GM18502 (cell line): ENCODE data around the gene PCDHB14.
"Not testable (repeated sequence)": the region's sequence is repeated elsewhere in the genome, so short reads cannot be mapped to it uniquely, and the experiment has no call there.

Source experiments
- ATAC-seq: cut with Tn5 transposase; IDR thresholded peaks from one replicate; pipeline ENCODE4 v1.9.1; 2021; ENCODE audit warnings: mild to moderate bottlenecking; ENCODE audit not compliant: unreplicated experiment, poor library complexity

PCDHB14 gene

DNA sequence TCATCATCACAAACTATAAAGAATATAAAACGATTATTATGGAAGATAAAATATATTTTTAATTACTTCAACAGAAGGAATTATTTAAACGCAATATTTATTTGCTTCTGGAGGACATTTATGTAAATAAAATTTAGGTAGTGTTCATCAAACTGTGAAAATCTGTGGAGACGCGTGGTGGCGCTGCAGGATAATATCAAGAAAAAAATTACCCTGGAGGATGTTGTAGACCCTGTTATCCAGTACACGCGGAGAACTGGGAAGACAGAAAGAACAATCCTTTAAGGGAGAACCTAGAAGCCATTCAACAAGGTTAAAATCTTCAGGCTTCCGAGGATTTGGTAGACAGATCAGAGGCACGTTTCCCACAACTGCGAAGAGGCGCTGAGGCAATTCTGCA lies 14.7 kb upstream of the PCDHB14 start, which contains the start of gene PCDHB12:
Gene PCDHB12, plus strand, starts transcription at position 242 of the 400 bp plus-strand sequence. CDS start 189 bp downstream, outside the sequence.
- ATAC-seq = no peak

DNA sequence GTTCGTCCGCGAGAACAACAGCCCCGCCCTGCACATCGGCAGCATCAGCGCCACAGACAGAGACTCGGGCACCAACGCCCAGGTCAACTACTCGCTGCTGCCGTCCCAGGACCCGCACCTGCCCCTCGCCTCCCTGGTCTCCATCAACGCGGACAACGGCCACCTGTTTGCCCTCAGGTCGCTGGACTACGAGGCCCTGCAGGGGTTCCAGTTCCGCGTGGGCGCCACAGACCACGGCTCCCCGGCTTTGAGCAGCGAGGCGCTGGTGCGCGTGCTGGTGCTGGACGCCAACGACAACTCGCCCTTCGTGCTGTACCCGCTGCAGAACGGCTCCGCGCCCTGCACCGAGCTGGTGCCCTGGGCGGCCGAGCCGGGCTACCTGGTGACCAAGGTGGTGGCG lies 12.9 kb upstream of the PCDHB14 start:
- not testable (repeated sequence) for ATAC-seq

DNA sequence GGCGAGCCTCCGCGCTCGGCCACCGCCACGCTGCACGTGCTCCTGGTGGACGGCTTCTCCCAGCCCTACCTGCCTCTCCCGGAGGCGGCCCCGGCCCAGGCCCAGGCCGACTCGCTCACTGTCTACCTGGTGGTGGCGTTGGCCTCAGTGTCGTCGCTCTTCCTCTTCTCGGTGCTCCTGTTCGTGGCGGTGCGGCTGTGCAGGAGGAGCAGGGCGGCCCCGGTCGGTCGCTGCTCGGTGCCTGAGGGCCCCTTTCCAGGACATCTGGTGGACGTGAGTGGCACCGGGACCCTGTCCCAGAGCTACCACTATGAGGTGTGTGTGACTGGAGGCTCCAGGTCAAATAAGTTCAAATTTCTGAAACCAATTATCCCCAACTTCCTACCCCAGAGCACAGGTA lies 12.3 kb upstream of the PCDHB14 start:
- ATAC-seq = not testable (repeated sequence)

DNA sequence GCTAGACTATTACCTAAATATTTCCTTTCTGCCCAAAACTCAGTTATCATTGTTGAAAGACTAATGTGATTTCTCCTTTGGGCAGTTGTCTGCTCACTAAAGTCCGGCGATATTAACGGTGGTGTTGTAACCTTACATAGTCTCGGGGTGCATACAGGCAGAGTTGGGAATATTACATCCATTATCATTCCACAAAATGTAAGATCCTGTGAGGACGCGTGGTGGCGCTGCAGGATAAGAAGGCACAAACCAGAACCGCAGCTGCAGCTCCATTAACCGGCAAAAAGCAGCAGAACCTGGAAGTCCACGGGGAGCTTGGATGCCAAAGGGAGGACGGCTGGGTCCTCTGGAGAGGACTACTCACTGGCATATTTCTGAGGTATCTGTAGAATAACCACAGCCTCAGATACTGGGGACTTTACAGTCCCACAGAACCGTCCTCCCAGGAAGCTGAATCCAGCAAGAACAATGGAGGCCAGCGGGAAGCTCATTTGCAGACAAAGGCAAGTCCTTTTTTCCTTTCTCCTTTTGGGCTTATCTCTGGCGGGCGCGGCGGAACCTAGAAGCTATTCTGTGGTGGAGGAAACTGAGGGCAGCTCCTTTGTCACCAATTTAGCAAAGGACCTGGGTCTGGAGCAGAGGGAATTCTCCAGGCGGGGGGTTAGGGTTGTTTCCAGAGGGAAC lies 9.3 kb upstream of the PCDHB14 start, which contains the start of gene PCDHB13:
Gene PCDHB13, plus strand, starts transcription at position 264 of the 684 bp plus-strand sequence. Its CDS starts 205 bp downstream, at position 469.
- not testable (repeated sequence) for ATAC-seq

DNA sequence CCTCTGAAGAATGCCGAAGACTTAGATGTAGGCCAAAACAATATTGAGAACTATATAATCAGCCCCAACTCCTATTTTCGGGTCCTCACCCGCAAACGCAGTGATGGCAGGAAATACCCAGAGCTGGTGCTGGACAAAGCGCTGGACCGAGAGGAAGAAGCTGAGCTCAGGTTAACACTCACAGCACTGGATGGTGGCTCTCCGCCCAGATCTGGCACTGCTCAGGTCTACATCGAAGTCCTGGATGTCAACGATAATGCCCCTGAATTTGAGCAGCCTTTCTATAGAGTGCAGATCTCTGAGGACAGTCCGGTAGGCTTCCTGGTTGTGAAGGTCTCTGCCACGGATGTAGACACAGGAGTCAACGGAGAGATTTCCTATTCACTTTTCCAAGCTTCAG lies 8.6 kb upstream of the PCDHB14 start:
- not testable (repeated sequence) for ATAC-seq

DNA sequence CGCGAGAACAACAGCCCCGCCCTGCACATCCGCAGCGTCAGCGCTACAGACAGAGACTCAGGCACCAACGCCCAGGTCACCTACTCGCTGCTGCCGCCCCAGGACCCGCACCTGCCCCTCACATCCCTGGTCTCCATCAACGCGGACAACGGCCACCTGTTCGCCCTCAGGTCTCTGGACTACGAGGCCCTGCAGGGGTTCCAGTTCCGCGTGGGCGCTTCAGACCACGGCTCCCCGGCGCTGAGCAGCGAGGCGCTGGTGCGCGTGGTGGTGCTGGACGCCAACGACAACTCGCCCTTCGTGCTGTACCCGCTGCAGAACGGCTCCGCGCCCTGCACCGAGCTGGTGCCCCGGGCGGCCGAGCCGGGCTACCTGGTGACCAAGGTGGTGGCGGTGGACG lies 7.6 kb upstream of the PCDHB14 start:
- not testable (repeated sequence) for ATAC-seq

DNA sequence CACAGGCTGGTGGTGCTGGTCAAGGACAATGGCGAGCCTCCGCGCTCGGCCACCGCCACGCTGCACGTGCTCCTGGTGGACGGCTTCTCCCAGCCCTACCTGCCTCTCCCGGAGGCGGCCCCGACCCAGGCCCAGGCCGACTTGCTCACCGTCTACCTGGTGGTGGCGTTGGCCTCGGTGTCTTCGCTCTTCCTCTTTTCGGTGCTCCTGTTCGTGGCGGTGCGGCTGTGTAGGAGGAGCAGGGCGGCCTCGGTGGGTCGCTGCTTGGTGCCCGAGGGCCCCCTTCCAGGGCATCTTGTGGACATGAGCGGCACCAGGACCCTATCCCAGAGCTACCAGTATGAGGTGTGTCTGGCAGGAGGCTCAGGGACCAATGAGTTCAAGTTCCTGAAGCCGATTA lies 7.1 kb upstream of the PCDHB14 start:
- not testable (repeated sequence) for ATAC-seq

DNA sequence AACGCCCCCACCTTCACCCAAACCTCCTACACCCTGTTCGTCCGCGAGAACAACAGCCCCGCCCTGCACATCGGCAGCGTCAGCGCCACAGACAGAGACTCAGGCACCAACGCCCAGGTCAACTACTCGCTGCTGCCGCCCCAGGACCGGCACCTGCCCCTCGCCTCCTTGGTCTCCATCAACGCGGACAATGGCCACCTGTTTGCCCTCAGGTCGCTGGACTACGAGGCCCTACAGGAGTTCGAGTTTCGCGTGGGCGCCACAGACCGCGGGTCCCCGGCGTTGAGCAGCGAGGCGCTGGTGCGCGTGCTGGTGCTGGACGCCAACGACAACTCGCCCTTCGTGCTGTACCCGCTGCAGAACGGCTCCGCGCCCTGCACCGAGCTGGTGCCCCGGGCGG lies 1.7 kb downstream of the PCDHB14 start:
- not testable (repeated sequence) for ATAC-seq

DNA sequence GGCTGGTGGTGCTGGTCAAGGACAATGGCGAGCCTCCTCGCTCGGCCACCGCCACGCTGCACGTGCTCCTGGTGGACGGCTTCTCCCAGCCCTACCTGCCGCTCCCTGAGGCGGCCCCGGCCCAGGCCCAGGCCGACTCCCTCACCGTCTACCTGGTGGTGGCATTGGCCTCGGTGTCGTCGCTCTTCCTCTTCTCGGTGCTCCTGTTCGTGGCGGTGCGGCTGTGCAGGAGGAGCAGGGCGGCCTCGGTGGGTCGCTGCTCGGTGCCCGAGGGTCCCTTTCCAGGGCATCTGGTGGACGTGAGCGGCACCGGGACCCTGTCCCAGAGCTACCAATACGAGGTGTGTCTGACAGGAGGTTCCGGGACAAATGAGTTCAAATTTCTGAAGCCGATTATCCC lies 2.3 kb downstream of the PCDHB14 start:
- not testable (repeated sequence) for ATAC-seq

DNA sequence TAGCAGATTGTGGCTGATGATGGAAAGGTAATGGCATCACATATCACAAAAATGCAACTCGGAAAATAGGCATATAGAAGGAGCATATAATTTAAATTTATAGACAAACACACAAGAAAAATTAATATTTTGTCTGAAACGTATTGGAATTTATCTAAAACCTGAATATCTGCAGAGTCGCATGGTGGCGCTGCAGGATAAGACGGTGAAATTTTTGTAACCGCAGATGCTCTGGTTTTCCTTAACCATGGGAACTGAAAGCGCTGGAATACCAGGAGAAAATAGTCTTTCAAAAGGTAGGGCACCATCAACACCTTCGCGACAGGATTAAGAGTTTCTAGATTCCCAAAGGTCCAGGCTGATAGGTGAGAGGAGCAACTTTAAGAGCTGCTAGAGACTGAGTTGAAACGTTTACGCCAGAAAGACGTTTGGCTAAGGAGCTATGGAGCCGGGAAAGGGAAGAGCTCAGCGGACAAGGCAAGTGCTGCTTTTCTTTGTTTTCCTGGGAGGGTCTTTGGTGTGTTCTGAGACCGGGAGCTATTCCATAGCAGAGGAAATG lies 11.0 kb downstream of the PCDHB14 start:
- no peak for ATAC-seq

DNA sequence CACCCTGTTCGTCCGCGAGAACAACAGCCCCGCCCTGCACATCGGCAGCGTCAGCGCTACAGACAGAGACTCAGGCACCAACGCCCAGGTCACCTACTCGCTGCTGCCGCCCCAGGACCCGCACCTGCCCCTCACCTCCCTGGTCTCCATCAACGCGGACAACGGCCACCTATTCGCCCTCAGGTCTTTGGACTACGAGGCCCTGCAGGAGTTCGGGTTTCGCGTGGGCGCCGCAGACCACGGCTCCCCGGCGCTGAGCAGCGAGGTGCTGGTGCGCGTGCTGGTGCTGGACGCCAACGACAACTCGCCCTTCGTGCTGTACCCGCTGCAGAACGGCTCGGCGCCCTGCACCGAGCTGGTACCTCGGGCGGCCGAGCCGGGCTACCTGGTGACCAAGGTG lies 12.8 kb downstream of the PCDHB14 start:
- not testable (repeated sequence) for ATAC-seq

DNA sequence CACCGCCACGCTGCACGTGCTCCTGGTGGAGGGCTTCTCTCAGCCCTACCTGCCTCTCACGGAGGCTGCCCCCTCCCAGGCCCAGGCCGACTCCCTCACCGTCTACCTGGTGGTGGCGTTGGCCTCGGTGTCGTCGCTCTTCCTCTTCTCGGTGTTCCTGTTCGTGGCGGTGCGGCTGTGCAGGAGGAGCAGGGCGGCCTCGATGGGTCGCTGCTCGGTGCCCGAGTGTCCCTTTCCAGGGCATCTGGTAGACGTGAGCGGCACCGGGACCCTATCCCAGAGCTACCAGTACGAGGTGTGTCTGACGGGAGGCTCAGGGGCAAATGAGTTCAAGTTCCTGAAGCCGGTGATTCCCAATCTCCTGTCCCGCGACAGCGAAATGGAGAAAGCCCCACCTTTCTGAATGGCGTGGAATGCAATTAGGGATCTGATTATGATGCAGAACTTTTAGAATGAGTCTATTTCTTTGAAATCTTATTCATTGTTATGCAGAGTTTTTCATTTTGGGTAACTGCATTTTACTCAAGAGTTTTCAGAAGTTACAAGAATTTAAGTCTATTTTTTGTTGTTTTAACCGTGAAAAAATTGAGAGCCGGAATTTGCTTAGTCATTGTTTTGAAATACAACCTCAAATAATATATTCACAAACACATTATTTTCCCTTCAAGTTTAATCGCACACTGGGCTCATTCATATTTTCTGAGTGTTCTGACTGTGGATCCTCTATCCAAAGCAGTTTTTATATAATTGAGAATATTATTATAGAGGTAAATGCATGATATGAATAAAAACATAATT lies 13.6 kb downstream of the PCDHB14 start:
- ATAC-seq = no peak

DNA sequence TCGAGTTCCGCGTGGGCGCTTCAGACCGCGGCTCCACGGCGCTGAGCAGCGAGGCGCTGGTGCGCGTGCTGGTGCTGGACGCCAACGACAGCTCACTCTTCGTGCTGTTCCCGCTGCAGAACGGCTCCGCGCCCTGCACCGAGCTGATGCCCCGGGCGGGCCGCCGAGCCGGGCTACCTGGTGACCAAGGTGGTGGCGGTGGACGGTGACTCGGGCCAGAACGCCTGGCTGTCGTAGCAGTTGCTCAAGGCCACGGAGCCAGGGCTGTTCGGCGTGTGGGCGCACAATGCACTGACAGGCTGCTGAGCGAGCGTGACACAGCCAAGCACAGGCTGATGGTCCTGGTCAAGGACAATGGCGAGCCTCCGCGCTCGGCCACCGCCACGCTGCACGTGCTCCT lies 18.4 kb downstream of the PCDHB14 start:
- no peak for ATAC-seq

DNA sequence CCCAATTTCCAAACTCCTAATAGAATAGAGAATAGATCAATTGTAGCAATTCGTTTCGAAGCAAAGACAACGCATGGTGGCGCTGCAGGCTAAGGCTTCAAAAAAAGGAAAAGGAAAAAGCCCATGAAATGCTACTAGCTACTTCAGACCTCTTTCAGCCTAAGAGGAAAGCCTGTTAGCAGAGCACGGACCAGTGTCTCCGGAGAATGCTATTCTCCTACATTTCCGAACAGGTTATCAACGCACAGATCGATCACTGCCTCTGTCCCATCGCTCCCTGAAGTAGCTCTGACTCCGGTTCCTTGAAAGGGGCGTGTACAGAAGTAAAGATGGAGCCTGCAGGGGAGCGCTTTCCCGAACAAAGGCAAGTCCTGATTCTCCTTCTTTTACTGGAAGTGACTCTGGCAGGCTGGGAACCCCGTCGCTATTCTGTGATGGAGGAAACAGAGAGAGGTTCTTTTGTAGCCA lies 22.1 kb downstream of the PCDHB14 start, which contains the start of gene PCDHB15:
Gene PCDHB15, plus strand, starts transcription at position 146 of the 468 bp plus-strand sequence. Its CDS starts 184 bp downstream, at position 330.
- ATAC-seq = no peak

DNA sequence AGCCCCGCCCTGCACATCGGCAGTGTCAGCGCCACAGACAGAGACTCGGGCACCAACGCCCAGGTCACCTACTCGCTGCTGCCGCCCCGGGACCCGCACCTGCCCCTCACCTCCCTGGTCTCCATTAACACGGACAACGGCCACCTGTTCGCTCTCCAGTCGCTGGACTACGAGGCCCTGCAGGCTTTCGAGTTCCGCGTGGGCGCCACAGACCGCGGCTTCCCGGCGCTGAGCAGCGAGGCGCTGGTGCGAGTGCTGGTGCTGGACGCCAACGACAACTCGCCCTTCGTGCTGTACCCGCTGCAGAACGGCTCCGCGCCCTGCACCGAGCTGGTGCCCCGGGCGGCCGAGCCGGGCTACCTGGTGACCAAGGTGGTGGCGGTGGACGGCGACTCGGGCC lies 23.8 kb downstream of the PCDHB14 start:
- ATAC-seq = not testable (repeated sequence)

DNA sequence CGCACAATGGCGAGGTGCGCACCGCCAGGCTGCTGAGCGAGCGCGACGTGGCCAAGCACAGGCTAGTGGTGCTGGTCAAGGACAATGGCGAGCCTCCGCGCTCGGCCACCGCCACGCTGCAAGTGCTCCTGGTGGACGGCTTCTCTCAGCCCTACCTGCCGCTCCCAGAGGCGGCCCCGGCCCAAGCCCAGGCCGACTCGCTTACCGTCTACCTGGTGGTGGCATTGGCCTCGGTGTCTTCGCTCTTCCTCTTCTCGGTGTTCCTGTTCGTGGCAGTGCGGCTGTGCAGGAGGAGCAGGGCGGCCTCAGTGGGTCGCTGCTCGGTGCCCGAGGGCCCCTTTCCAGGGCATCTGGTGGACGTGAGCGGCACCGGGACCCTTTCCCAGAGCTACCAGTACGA lies 24.3 kb downstream of the PCDHB14 start:
- not testable (repeated sequence) for ATAC-seq

DNA sequence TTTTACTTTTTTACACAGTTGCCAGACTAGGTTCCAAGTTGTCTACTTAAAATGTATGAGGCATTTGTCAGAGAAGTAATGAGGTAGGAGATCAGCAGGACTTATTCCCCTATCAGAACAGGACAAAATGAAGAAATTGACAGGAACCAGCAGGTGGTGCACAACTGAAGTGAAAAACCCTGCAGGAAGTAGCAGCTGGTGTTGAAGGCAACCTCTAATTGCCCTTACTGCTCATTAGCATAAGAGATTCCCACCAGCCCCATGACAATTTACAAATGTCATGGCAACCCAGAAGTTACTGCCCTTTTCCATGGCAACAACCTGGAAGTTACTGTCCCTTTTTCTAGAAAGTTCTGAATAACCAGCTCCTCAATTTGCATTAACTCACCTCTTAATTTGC lies 27.4 kb downstream of the PCDHB14 start:
- no peak for ATAC-seq

DNA sequence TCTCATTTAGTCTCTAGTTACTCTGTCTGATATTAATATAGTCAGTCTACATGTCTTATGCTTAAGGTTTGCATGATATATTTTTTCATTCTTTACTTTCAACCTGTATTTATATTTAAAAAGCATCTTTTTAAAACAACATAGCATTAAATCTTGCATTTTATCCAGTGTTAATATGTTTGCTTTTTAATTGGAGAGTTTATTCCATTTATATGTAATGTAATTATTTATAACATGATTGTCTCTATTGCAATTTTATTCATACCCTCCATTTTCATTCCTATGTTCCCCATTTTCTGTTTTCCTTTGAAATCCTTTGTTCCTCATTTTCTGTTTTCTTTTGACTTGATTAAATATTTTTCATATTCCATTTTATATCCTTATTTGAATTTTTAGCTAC lies 35.3 kb downstream of the PCDHB14 start:
- ATAC-seq = no peak

DNA sequence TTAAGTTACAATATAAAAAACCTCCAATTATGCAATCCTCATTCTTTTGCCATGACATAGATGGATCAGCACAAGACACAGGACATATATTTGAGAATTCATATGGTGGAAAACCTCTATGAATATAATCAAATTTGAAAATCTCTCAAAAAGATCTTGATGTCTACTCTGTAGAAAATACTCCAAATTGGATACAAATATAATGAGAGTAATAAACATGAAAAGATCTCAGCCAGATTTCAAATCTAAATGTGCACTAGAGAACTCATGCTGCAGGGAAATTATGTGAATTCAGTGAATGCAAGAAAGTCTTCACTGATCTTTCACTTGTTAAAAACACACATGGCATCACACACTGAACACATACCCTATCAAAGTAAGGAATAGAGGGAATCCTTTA lies 35.8 kb downstream of the PCDHB14 start:
- no peak for ATAC-seq

DNA sequence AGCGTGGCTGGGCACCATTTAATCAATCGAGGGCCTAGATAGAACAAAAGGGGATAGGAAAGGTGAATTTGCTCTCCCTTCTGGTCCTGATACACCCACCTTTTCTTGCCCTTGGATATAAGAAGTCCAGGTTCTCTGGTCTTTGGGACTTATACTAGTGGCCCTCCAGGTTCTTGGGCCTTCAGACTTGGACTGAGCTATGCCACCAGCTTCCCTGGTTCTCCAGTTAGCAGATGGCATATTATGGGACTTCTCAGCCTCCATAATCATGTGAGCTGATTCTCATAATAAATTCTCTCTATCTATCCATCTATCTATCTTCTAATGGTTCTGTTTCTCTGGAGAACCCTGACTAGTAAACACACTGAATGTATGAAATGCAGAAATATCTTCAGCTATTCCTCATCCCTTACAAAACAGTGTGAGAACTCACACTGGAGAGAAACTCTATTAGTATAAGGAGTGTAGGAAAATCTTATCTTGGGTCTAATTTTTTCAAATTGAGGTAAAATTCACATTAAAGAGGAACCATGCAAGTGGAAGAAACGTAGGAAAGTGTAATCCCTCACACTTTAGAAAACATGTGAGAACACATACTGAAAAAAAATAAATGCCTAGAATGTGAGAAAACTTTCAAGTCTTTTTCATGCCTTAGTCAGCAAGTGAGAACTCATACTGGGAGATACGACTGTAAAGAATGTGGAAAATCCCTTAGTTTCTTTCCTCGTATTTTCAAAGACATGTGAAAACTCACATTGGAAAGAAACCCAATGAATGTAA lies 37.5 kb downstream of the PCDHB14 start:
- ATAC-seq = no peak
